Measurements from ENCODE around the gene SLC1A5.
"Not testable (repeated sequence)": the region's sequence is repeated elsewhere in the genome, so short reads cannot be mapped to it uniquely, and the experiment has no call there.

The SLC1A5 gene

DNA sequence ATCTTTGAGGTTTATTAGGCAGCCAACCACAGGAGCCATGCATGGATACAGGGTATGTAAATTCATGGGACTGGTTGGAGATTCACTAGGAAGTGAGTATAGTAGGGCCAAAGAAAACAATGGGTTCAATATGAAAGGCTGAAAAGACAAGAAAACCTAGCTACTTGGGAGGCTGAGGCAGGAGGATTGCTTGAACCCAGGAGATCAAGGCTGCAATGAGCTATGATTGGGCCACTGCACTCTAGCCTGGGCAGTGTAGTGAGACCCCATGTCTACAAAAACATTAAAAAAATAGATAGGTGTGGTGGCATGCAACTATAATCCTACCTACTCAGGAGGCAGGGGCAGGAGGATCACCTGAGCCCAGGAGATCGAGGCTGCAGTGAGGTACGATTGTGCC lies 10.3 kb upstream of the SLC1A5 start:
- no peak for DNase-seq (ENCODE audit: low read depth)

- DNase-seq (ENCODE audit: low read depth) = no peak
Measured at GRCh38 chr19:46797881-46798280, 9.5 kb upstream of the SLC1A5 start.

- peak; percentile 23 for DNase-seq (ENCODE audit: low read depth)
Measured at GRCh38 chr19:46791944-46792343, 3.5 kb upstream of the SLC1A5 start.

- DNase-seq (ENCODE audit: low read depth) = no peak
Measured at GRCh38 chr19:46789371-46789770, 977 bp upstream of the SLC1A5 start.

DNA sequence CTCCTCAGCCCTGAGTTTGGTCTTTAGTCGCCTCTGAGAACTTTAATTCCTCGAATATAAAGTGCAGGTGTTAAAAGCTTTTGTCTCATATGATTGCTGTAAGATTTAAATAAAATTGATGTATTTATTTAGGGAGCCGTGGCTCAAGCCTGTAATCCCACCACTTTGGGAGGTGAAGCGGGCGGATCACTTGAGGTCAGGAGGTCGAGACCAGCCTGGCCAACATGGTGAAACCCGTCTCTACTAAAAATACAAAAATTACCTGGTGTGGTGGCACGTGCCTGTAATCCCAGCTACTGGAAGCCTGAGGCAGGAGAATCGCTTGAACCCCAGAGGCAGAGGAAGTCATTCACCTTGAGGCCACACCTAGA lies 559 bp upstream of the SLC1A5 start:
- DNase-seq (ENCODE audit: low read depth) = no peak

DNA sequence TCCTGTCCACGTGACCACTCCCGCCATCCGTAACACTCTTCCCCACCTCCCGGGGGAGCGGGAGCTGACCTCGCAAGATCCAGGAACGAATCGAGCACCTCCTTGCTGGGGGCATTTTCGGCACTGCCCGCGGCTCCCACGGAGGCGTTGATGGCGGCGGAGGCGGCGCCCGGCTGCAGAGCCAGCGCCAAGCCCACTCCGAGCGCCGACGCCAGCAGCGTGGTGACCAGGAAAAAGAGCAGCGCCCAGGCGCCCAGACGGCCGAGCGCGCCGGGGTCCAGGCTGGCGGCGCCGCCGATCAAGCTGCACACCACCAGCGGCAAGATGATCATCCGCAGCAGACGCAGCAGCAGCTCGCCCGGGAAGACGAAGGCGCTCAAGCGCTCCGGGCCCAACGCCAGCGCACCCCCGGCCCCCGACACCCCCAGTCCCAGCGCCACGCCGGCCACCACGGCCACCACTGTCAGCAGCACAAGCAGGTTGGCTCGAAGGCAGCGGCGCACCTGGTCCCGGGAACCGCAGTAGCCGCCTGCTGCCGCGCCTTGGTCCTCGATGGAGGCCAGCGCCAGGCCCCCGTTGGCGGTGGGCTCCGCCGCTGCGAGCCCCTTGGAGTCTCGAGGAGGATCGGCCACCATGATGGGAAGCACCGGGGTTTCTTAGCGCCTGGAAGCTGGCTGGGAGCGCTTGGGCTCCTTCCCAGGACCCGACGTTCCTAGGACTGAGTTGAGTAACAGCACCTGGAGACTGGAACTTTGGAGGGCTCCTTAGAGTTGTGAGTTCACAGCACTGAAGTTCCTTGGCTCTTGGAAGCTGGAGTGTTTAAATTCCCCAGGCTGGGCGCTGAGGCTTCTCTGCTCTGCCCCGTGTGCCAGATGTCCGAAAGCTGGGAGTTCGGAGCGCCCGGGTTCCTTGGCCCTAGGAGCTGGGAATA lies 798 bp downstream of the SLC1A5 start:
- DNase-seq (ENCODE audit: low read depth) = peak; percentile 79

- DNase-seq (ENCODE audit: low read depth) = no peak
Measured at GRCh38 chr19:46787040-46787330, 1.4 kb downstream of the SLC1A5 start.

DNA sequence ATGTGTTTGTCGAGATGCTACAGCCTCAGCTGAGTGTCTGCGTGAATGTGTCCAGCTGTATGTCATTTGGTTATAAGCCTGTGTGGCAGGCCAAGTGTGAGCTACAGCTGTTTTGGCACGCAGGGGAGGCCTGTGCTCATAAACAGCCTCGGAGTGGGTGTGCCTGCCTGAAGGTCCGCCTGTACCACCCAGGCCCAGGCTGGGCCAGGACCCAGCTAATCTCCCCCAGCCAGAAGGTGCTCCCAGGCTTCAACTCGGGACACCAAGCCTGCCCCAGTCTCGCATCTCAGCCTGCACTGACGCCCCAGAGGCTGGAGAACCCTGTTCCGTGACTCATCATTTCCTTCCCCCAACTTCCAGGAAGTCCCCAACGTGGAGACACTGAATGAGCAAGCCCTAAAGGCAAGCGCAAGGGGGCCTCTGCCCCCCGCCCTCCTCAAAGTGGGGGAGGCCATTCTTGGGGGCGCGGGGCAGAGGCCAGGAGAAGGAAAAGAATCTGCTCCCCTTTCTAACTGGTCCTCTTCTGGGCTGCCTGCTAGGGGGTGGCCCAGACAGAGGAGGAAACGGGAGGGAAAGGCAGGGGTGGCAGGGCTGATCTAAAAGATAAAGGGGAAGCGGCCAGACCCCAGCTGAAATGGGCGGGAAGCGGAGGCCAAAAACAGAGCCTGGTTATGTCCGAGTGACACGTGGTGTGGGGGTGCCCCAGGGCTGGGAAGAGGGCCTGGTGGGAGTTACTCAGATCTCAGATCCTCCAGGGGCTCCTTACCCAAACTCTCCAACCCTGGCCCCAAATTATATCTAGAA lies 2.0 kb downstream of the SLC1A5 start:
- peak; percentile 60 for DNase-seq (ENCODE audit: low read depth)

DNA sequence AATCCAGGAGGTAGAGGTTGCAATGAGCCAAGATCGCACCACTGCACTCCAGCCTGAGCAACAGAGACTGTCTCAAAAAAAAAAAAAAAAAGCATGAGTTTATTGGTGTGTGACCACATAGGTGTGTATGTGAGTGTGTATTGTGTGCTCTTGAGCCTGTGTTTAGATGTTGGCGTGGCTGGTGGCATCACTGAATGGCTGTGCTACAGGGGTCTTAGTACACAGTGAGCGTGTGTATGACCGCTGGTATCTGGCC lies 2.5 kb downstream of the SLC1A5 start:
- no peak for DNase-seq (ENCODE audit: low read depth)

- no peak for DNase-seq (ENCODE audit: low read depth)
Measured at GRCh38 chr19:46785054-46785979, 3.1 kb downstream of the SLC1A5 start.

GRCh38 chr19:46784262-46785053 lies 3.9 kb downstream of the SLC1A5 start:
- DNase-seq (ENCODE audit: low read depth) = peak; percentile 94

- DNase-seq (ENCODE audit: low read depth) = no peak
Measured at GRCh38 chr19:46783670-46784069, 4.7 kb downstream of the SLC1A5 start.

GRCh38 chr19:46782355-46783019 lies 5.9 kb downstream of the SLC1A5 start:
- DNase-seq (ENCODE audit: low read depth) = no peak

DNA sequence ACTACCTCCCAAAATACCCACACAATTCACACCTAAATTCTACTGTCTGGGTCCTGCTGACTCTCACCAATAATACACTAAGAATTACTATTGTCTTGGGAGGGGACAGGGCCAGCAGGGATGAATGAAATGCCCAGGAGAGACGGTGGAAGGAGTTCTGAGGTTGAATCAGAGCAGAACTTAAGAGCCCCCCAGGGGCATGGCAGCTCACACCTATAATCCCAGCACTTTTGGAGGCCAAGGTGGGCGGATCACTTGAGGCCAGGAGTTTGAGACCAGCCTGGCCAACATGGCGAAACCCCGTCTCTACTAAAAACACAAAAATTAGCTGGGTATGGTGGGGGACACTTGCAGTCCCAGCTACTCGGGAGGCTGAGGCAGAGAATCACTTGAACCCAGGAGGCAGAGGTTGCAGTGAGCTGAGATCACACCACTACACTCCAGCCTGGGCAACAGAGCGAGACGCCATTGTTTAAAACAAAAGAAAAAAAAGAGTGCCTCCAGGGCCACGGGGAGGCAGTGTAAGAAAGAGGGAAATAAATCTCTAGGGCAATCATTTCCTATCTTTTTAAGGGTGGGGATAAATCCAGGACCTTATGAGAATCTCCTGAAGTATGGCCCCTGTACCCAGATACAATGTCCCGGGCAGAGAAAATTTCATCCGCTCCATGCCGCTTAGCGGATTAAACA lies 10.3 kb downstream of the SLC1A5 start:
- DNase-seq (ENCODE audit: low read depth) = not testable (repeated sequence)

GRCh38 chr19:46776927-46777911 lies 11.2 kb downstream of the SLC1A5 start:
- DNase-seq (ENCODE audit: low read depth) = no peak

GRCh38 chr19:46775642-46776258 lies 12.6 kb downstream of the SLC1A5 start:
- DNase-seq (ENCODE audit: low read depth) = no peak

DNA sequence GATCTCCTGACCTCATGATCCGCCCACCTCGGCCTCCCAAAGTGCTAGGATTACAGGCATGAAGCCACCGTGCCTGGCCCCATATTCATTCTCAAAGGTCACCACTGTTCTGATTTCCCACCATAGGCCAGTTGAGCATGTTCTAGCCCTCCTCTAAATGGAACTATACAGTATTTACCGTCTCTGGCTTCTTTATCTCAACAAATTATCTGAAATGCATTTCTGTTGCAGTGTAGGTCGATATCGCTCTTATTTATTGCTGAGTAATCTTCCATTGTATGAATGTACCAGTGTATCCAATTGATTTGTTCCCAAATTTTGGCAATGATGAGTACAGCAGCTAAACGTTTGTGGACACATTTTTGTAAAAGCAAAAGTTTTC lies 15.4 kb downstream of the SLC1A5 start:
- DNase-seq (ENCODE audit: low read depth) = no peak

DNA sequence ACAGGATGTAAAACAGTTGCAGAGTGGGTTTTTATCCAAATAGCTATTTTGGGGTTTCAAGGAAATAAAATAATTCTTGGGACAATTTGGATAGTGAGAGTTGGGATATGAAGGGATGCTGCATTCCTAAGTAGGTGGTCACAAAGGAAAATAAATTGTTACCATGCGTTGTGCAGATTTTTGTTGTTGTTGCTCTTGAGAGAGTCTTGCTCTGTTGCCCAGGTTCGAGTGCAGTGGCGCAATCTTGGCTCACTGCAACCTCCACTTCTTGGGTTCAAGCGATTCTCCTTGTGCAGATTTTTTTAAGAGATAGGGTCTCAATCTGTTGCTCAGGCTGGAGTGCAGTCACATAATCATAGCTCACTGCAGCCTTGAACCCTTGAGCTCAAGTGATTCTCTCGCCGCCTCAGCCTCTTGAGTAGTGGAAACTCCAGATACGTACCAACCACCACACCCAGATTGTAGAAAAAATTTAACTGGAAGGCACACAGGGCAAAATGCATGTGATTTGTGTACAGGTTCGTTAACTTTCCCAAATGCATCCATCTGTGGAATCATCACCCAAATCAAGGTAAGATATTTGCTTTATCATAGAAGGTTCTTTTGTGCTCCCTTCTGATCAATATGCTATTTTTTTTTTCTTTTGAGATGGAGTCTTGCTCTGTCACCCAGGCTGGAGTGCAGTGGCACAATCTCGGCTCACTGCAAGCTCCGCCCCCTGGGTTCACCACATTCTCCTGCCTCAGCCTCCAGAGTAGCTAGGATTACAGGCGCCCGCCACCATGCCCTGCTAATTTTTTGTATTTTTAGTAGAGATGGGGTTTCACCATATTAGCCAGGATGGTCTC lies 16.0 kb downstream of the SLC1A5 start:
- no peak for DNase-seq (ENCODE audit: low read depth)

Data from amniotic epithelial cell (primary cell).